Placental epithelial cell (primary cell): ENCODE results near the gene SDHC. TPM values are rescaled to one million over a fixed set of nuclear protein-coding genes. Genes with fewer than 3 reads are reported as not detected.

ENCODE experiments used
- small RNA-seq: library from RNA; depleted of rRNA; stranded (forward); fragments of <200 nt; gene quantifications from one replicate; pipeline ENCODE3, GENCODE V24; 2012
- total RNA-seq: library from RNA; depleted of rRNA; stranded (reverse); fragments of >200 nt; gene quantifications from 2 replicates; pipeline ENCODE4 v1.2.3, GENCODE V29; 2012

Gene SDHC
- total RNA-seq = 19.6 and 61.5 TPM in 2 replicates

GRCh38 chr1:161314201-161314981 lies at the start of gene SDHC:
Gene SDHC, plus strand, starts transcription at chr1:161314381. Its CDS starts 25 bp downstream, at chr1:161314406.

GRCh38 chr1:161309868-161310267 lies 4.3 kb upstream of the SDHC start, which contains the start of gene MPZ:
Gene MPZ, minus strand, starts transcription at chr1:161309968. Its CDS starts 63 bp downstream, at chr1:161309905.

GRCh38 chr1:161367684-161368400 lies 53.7 kb downstream of the SDHC start, which contains the start of gene CFAP126:
Gene CFAP126, minus strand, starts transcription at chr1:161367876. Its CDS starts 8 bp downstream, at chr1:161367868.

Small RNAs within 50 kb of the gene (small RNA-seq; reads per million reads assigned to genes)
- not detected for gene AL592295.2
- gene RNU6-481P = not detected

Other genes with a start within 250 kb of the SDHC start
- gene ARHGAP30, start 244.5 kb upstream of the SDHC start, total RNA-seq = 1.2 and 2.5 TPM in 2 replicates
- gene NECTIN4, start 224.8 kb upstream of the SDHC start, total RNA-seq = 47.5 and 187 TPM in 2 replicates
- gene KLHDC9, start 216.0 kb upstream of the SDHC start, total RNA-seq = 2.4 and 3.5 TPM in 2 replicates
- 14.6 and 17.7 TPM in 2 replicates for gene PFDN2, start 196.3 kb upstream of the SDHC start, total RNA-seq
- 34.2 and 36.9 TPM in 2 replicates for gene NIT1, start 196.3 kb upstream of the SDHC start, total RNA-seq
- gene DEDD, start 181.7 kb upstream of the SDHC start, total RNA-seq = 40.0 and 45.1 TPM in 2 replicates
- gene UFC1, start 160.4 kb upstream of the SDHC start, total RNA-seq = 61.9 and 103 TPM in 2 replicates
- 13.7 and 18.4 TPM in 2 replicates for gene USP21, start 154.9 kb upstream of the SDHC start, total RNA-seq
- 13.8 and 16.9 TPM in 2 replicates for gene PPOX, start 148.0 kb upstream of the SDHC start, total RNA-seq
- 23.6 and 43.4 TPM in 2 replicates for gene B4GALT3, start 136.9 kb upstream of the SDHC start, total RNA-seq
- under 0.01 TPM in 1 of 2 replicates, not detected in the other for gene ADAMTS4, start 115.3 kb upstream of the SDHC start, total RNA-seq
- 72.1 and 83.2 TPM in 2 replicates for gene NDUFS2, start 112.0 kb upstream of the SDHC start, total RNA-seq
- 0.39 and 0.65 TPM in 2 replicates for gene FCER1G, start 99.1 kb upstream of the SDHC start, total RNA-seq
- gene APOA2, start 90.8 kb upstream of the SDHC start, total RNA-seq = not detected in 2 replicates
- gene TOMM40L, start 88.3 kb upstream of the SDHC start, total RNA-seq = 5.5 and 11.5 TPM in 2 replicates
- gene NR1I3, start 76.2 kb upstream of the SDHC start, total RNA-seq = not detected in 2 replicates
- not detected in 2 replicates for gene PCP4L1, start 55.6 kb upstream of the SDHC start, total RNA-seq
- gene MPZ, start 4.4 kb upstream of the SDHC start, total RNA-seq = 0.33 and 1.6 TPM in 2 replicates
- not detected in 2 replicates for gene CFAP126, start 53.5 kb downstream of the SDHC start, total RNA-seq
- gene FCGR2A, start 191.1 kb downstream of the SDHC start, total RNA-seq = 0.39 TPM in 1 of 2 replicates, not detected in the other
- 0.22 and 0.39 TPM in 2 replicates for gene HSPA6, start 210.2 kb downstream of the SDHC start, total RNA-seq
- not detected in 2 replicates for gene FCGR3A, start 235.4 kb downstream of the SDHC start, total RNA-seq